Measurements from ENCODE around the gene CALM1.

The CALM1 gene

GRCh38 chr14:90412058-90412457 is 15.2 kb downstream of the CALM1 start:
- no peak for DNase-seq

GRCh38 chr14:90416720-90417119 is 19.9 kb downstream of the CALM1 start:
- no peak for DNase-seq

- no peak for DNase-seq
These were observed 21.2 kb downstream of the CALM1 start for GRCh38 chr14:90418053-90418452.

- no peak for DNase-seq
These were observed 22.4 kb downstream of the CALM1 start for GRCh38 chr14:90419200-90419599.

GRCh38 chr14:90421001-90421631 is 24.3 kb downstream of the CALM1 start:
- no peak for DNase-seq

DNA sequence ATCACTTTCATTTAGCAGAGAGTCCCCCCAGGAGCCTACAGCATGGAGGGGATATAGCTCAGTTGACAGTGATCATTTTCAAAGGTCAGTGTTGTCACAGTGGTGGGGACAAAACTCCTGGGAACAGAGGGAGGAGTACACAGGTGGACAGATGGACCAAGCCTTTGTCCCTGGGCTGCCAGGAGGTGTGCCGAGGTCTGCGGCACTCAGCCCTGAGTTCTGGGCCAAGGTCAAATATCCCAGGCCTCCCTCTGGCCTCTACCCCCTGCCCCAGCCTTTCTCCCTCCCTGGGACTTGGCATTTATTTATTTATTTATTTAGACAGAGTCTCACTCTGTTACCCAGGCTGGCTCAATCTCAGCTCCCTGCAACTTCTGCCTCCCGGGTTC is 24.8 kb downstream of the CALM1 start:
- DNase-seq: no peak

GRCh38 chr14:90423166-90423565 is 26.3 kb downstream of the CALM1 start:
- DNase-seq: no peak

DNA sequence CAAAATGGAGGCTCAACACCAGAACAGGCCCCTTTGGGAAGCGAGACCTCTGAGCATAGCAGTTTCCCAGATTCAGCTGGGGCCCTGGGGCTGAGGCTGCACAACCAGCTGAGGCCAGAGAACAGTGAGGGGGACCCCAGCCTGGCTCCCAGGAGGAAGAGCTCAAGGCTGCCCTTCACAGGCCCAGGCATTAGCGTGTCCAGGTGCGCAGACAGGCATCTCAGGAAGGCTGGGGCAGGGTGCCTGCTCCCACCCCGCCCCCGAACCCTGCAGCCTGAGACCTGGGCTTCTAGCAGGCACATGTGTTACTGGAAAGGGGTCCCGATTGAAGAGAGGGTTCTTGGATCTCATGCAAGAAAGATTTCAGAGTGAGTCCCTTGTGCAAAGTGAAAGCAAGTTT is 27.2 kb downstream of the CALM1 start:
- no peak for DNase-seq

DNA sequence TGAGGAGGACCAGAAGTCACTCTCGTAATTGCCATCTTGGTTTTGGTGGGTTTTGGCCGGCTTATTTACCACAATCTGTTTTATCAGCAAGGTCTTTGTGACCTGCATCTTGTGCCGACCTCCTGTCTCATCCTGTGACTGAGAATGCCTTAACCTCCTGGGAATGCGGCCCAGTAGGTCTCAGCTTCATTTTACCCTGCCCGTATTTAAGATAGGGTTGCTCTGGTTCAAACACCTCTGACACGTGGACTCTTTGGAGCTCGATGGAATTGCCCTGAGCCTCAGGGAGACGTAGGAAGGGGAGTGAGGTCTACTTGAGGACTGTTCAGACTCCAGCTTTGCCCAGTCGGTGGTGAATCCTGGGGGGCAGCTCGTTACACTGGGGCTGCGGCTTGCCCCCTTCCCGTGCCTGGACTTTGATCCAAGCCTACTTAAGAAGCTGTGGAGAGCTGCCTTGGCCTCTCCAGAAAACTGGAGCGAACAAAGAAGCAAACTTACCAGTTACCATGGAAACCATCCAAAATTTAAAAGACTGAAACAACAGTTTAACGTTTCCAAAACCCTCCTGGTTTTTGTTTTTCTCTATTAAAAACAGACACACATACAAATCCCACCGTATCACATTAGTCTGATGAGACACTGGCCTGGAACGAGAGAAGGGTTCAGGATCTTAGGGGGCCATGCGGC is 28.0 kb downstream of the CALM1 start:
- DNase-seq: no peak

- DNase-seq: no peak
These were observed 28.6 kb downstream of the CALM1 start for GRCh38 chr14:90425373-90425879.

- DNase-seq: no peak
These were observed 29.3 kb downstream of the CALM1 start for GRCh38 chr14:90426031-90426540.

- no peak for DNase-seq
These were observed 29.8 kb downstream of the CALM1 start for GRCh38 chr14:90426663-90427062.

DNA sequence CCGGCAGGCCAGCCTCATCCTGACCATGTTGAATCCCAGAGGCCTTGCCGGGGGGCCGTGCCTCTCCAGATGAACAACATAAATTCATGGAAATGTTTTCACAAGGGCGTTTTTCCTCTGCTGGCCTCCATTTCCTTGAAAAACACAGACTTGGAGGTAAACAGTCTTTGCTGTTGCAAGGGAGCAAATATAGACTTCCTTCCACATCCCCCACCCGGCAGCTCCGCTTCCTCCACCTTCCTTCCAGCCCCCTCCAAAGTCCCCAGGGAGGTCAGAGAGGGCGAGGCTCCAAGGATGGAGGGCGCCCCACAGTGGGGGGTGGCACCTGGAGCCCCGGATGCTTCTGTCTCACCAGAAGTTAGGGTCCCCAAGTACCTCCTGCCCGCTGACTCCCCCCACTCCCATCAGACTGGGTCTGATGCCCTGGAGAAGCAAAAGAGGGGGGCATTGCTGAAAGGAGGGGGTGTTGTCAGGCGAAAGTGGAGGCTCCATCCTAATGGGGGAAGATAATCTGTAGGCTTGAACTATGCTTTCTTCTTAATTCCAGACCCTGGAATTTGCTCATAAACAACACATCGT is 31.1 kb downstream of the CALM1 start:
- no peak for DNase-seq

DNA sequence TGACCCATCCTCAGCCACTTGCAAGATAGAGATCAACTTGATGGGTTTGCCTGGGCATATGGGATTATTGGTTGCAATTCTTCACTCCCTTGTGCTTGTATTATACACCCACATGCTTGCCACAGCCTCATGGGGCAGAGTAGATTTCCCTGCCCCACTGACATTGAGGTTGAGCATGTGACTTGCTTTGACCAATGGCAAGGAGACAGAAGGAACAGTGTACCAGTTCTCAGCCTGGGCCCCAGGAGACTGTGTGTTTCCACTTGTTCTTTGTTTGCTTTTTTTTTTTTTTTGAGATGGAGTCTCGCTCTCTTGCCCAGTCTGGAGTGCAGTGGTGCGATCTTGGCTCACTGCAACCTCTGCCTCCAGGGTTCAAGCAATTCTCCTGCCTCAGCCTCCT is 31.8 kb downstream of the CALM1 start:
- DNase-seq: no peak

GRCh38 chr14:90429236-90429635 is 32.4 kb downstream of the CALM1 start:
- DNase-seq: no peak

DNA sequence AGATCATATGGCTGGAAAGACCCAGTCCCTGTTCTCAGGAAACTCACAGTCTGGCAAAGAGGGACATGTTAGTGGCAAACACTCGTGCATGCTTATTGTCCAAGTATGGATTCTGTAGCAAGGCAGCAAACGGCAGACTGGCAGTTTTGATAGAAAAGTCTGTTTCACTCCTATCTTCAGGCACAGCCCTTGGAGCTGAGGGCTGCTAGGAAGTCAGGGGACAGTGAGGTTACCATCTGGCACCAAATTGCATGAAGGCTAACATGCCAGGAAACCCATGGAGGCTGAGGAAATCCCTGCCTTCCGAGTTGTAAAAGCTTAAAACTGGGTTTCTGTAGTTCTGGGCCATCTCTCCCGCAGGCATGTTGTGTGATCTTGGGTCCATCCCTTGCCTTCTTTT is 32.9 kb downstream of the CALM1 start:
- DNase-seq: no peak

DNA sequence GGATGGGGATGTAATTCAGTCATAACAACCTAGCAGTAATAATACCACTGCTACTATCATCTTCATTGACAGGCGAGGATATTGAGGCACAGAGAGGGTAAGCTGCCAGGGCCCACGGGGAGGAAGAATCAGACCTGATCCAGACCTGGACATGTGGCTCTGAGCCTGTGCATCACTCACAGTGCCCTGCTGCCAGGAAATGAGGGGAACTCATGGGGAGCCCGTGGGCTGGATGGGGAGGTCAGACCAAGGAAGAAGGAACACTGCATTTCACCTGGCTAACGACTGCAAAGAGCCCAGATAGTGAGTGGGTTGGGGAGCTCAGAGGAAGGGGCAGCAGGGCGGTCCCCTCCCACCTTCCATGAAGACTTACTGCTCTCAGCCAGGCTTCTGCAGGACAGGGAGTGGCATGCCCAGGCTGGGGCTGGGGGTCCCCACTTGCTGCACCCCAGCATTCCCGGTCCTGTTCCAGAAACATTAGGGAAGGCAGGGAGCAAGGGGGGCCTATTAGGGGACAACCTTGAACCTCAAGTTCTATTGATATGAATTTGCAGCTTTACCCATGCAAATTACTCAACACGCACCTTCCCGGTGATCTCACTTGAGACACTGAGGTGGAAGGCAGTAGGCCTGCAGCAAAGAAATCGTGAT is 37.7 kb downstream of the CALM1 start:
- no peak for DNase-seq

DNA sequence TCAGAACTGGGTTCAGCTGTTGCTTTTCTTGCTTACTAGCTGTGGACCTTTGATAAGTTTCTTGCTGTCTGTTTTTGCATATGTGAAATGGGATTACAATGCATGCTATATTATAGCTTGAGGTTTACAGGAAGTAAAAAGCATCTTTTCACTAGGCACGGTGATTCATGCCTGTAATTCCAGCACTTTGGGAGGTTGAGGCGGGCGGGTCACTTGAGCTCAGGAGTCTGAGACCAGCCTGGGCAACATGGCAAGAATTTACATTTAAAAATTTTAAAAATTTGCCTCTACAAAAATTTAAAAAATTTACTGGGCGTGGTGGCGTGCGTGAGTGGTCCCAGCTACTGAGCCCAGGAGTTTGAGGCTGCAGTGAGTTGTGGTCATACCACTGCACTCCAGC is 42.0 kb downstream of the CALM1 start:
- no peak for DNase-seq

DNA sequence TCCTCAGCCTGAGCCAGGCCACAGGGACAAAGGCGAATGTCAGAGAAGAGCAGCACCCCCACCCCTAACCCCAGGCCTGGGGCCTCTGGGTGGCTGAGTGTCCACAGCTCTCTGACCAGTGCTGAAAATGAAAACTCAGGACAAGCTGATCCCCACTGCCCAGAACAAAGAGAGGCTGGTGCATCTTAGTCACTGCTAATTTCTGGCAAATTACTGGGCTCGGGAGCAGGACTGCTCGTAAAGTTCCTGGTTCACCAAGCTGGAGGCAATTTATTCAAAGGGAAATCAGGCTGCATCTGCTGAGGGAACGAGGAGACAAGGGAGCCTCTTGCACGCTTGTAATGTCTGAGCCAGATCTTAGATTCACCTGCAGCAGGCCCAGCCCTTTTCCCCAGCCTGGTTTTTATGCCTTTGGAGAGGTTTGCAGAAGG is 43.2 kb downstream of the CALM1 start:
- no peak for DNase-seq

DNA sequence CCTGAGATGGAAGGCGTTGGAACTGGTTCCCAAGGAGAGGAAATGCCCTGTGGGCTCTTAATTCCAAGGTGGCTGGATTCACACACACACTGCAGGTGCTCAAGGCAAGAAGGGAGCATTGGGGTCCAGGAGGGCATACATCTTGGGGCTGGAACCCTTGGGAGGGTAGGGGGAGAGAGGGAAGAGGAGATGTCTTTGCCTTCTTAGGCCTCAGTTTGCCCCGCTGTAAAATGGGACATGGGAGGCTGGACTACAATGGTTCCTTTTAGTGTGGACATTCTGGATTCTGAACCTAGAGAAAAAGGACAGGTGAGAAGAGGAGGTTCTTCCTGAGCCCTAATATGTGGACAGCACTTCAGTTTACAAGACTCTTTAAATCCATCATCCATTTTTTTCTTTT is 43.8 kb downstream of the CALM1 start:
- no peak for DNase-seq

- no peak for DNase-seq
These were observed 45.6 kb downstream of the CALM1 start for GRCh38 chr14:90442388-90442787.

- DNase-seq: no peak
These were observed 46.6 kb downstream of the CALM1 start for GRCh38 chr14:90443161-90444076.
